Pancreas (tissue), 10 donors: ENCODE measurements around the gene NDUFS5. TPM values are rescaled to one million over a fixed set of nuclear protein-coding genes. Genes with fewer than 3 reads are reported as not detected.
A peak's percentile ranks its signal among the peaks of the same experiment; 100 is the strongest.
"Not testable (repeated sequence)": the region's sequence is repeated elsewhere in the genome, so short reads cannot be mapped to it uniquely, and the experiment has no call there.

ENCODE experiments used
- ATAC-seq, 4 donors: fragments of 200-7000 bp; cut with Tn5 transposase; one replicate each; pipeline versions ENCODE4 v1.8.0 to v1.9.1; 2020; ENCODE audit warnings: mild to moderate bottlenecking in 4 of 4, moderate library complexity in 4 of 4
- DNase-seq, 6 donors: peaks; one replicate each; pipeline ENCODE4 v3.0.0-alpha.2; 2020
- FAIRE-seq: peaks from 2 replicates; lab custom pipeline; 2012; peaks lifted over from hg19 to GRCh38; lab: Jason Lieb, UNC
- H3K27ac ChIP-seq, 4 donors: fragments of 200-600 bp; sonication (generic); 1 replicate in 3 of 4; 2 replicates in 1 of 4; pipeline versions ENCODE4 v1.5.0 to v1.8.0; 2020
- H3K27me3 ChIP-seq, 4 donors: fragments of 200-600 bp; one replicate each; pipeline ENCODE4 v1.8.0; 2021
- H3K36me3 ChIP-seq, 3 donors: fragments of 200-600 bp; sonication (generic) in 1 of 3; one replicate each; pipeline versions ENCODE4 v1.5.0 to v1.8.0; 2020 to 2021
- H3K4me1 ChIP-seq, 3 donors: fragments of 200-600 bp; one replicate each; pipeline ENCODE4 v1.8.0; 2021
- H3K4me3 ChIP-seq, 4 donors: fragments of 200-600 bp; sonication (generic) in 2 of 4; one replicate each; pipeline versions ENCODE4 v1.5.0 to v1.8.0; 2020 to 2021
- H3K9me3 ChIP-seq, 4 donors: fragments of 200-600 bp; one replicate each; pipeline ENCODE4 v1.8.0; 2021
- WGBS, 2 donors: extraction: QIAGEN DNeasy Blood & Tissue Kit; methylation state at CpG; one replicate each; pipeline ENCODE4 v1.1.7; 2013; 5-methylcytosine and 5-hydroxymethylcytosine counted together
- intact Hi-C, 3 donors: fragments of 100-400 bp; cut with DNase I; formaldehyde crosslinking; loops; one replicate each; pipeline versions ENCODE4 v1.11.1 to v1.14.2; 2022
- polyA plus RNA-seq, 2 donors: library from polyadenylated mRNA; stranded (reverse); fragments of 200-250 nt; gene quantifications; one replicate each; pipeline ENCODE4 v1.2.3, GENCODE V29; 2013
- total RNA-seq, 6 donors: library from RNA; stranded (reverse); fragmentation: NEBNext Ultra II Directional in 4 of 6; extraction: Animal tissue kit (Norgen Biotek cat#: 25700) in 4 of 6; gene quantifications; one replicate each; pipeline versions ENCODE4 v1.2.1 to v1.2.4, GENCODE V29; 2021 to 2023
- TF ChIP-seq, protein P1 (sequence below), 4 donors: fragments of 200-600 bp; sonication (generic) in 3 of 4; IDR thresholded peaks; one replicate each; pipeline versions ENCODE4 v1.5.0 to v1.8.0; 2021; ENCODE audit warnings: antibody characterized with exemption in 4 of 4
- donor health status: healthy with polysubstance abuse.
- donor health status: DM: no; HTN: no; CAD: no; lungs with moderate emphysema.
- donor health status: DM: no; HTN: no; CAD: no.
- donor health status: control.
- donor health status: control.
- donor health status: Bipolar disorder and iron deficiency.
- donor health status: DM: yes; HTN: yes; CAD: no.
- donor health status: DM: no; HTN: no; CAD: no.
- donor health status: DM: no; HTN: no; CAD: no.
- donor health status: DM: yes; HTN: yes; CAD: no.

Gene NDUFS5
- total and polyA plus RNA-seq, 8 donors, result 52.2 to 319 (median 76.5) TPM

DNA sequence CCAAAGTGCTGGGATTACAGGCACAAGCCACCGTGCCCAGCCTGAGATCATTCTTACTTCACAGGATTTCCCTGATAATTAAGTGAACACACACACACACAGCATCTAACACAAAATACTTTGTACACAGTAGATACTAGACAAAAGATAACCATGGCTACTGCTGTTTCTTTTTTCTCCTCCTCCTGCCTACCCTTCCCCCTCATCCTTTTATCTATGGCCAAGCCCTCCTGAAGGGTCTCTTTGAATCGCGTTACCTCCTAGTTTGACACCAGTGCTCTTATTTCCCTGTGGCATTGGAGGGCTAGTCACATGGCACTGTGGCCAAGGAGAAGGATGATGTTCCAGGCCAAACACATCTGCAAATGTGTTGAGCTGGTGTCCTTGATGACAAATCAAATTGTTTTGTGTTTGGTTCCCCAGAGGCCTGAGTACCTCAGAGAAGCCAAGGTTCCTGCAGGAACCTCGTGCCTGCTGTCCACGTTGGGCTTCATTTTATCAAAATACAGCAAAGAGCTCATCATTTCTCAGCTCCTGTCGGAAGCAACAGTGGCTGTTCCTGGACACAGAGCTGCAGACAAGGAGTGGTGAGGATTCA is 20.6 kb downstream of the NDUFS5 start:
- H3K36me3 ChIP-seq, result peaks cover 0 to 3% (median 0%) of the 10 kb centered on the region in 3 donors
- no peaks in the 10 kb centered on the region for H3K27me3 ChIP-seq
- no peaks in the 10 kb centered on the region for H3K9me3 ChIP-seq
- TF ChIP-seq, protein P1, sequence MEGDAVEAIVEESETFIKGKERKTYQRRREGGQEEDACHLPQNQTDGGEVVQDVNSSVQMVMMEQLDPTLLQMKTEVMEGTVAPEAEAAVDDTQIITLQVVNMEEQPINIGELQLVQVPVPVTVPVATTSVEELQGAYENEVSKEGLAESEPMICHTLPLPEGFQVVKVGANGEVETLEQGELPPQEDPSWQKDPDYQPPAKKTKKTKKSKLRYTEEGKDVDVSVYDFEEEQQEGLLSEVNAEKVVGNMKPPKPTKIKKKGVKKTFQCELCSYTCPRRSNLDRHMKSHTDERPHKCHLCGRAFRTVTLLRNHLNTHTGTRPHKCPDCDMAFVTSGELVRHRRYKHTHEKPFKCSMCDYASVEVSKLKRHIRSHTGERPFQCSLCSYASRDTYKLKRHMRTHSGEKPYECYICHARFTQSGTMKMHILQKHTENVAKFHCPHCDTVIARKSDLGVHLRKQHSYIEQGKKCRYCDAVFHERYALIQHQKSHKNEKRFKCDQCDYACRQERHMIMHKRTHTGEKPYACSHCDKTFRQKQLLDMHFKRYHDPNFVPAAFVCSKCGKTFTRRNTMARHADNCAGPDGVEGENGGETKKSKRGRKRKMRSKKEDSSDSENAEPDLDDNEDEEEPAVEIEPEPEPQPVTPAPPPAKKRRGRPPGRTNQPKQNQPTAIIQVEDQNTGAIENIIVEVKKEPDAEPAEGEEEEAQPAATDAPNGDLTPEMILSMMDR (IDR thresholded peaks at IDR 0.05), result no peak
- no peak for FAIRE-seq
- WGBS, 2 donors, result 75 to 77% methylated on average over 6 of the region's 6 CpGs
- no peak overlapping the region for H3K27ac ChIP-seq
- H3K4me1 ChIP-seq, result no peaks in the 10 kb centered on the region
- peak in 1 of 6 donors; percentile 3 for DNase-seq
- intact Hi-C loops, result no loop called here
- H3K4me3 ChIP-seq, result no peak overlapping the region
- no peak for ATAC-seq

DNA sequence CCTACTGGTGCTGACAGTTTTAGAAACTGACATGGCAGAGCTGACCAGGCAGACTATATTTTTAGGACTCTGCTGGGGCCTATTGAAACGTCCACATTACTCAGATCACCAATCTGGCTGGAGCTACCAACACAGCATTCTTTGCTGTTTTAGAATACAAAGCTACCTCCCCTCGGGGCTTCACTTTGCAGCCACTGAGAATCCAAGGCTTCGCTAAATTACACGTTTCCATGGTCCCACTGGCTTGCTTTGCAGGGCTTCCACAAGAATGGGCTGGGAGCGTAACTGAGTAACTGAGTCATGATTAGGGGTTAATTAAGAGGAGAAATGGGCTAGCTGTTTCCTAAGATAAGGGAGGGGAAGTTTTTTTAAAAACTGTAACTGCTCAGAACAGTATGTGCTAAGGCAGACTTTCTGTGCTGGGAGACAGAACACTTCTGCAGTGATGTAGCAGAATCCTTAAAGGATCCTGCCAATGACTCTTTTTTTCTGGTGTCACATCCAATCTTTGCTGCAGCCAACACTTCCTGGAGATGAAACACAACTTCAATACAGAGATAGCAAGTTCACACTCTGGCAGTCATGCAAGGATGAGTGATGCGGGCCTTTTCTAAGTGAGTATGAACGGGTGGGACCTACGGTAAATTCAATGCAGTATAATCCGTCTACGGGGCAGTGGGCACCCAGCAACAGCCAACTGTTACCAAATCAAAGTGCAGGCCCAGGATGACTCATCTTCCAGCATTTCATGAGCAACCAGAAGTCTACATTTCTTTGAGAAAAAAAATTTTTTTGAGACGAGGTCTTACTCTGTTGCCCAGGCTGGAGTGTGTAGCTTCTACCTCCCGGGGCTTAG is 21.5 kb downstream of the NDUFS5 start:
- TF ChIP-seq, protein P1 (IDR thresholded peaks at IDR 0.05), result no peak
- Histone ChIP-seq H3K36me3 (no peaks in the 10 kb centered on the region), H3K27me3 (no peaks in the 10 kb centered on the region), H3K4me3 (no peak overlapping the region), H3K4me1 (no peaks in the 10 kb centered on the region), H3K27ac (no peak overlapping the region), H3K9me3 (no peaks in the 10 kb centered on the region)
- 69 to 72% methylated on average over 12 of the region's 12 CpGs for WGBS, 2 donors
- FAIRE-seq, result no peak
- peak; percentile 24 to 75 (median 60) for ATAC-seq
- peak in 2 of 6 donors; percentile 8 to 14 for DNase-seq
- intact Hi-C loops, result no loop called here

DNA sequence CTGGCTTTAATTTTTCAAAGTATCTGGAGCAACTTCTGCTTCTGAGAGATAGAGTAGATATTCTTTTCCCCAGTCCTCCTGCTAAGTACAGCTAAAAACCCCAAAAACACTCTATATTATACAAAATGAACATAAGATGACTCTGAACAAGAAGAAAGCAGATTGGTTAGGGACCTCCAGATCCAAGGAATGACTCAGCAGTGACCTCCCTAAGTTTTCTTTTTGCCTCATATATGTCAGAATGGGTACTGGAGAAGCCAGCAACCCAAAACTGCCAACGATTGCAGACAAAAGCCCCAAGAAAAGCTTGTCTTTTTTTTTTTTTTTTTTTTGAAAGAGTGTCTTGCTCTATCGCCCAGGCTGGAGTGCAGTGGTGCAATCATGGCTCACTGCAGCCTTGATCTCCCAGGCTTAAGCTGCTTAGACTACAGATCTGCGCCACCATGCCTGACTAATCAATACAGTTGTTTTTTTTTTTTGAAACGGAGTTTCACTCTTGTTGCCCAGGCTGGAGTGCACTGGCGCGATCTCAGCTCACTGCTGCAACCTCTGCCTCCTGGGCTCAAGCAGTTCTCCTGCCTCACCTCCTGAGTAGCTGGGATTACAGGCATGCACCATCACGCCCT is 22.7 kb downstream of the NDUFS5 start:
- H3K27ac ChIP-seq, result no peak overlapping the region
- intact Hi-C loops, result no loop called here
- DNase-seq (peak in 1 of 6 donors; percentile 3), ATAC-seq (no peak), FAIRE-seq (no peak)
- TF ChIP-seq, protein P1 (IDR thresholded peaks at IDR 0.05), result no peak
- H3K27me3 ChIP-seq, result no peaks in the 10 kb centered on the region
- H3K4me3 ChIP-seq, result no peak overlapping the region
- no peaks in the 10 kb centered on the region for H3K9me3 ChIP-seq
- 78 to 82% methylated on average over 7 of the region's 7 CpGs for WGBS, 2 donors
- no peaks in the 10 kb centered on the region for H3K36me3 ChIP-seq
- H3K4me1 ChIP-seq, result no peaks in the 10 kb centered on the region

DNA sequence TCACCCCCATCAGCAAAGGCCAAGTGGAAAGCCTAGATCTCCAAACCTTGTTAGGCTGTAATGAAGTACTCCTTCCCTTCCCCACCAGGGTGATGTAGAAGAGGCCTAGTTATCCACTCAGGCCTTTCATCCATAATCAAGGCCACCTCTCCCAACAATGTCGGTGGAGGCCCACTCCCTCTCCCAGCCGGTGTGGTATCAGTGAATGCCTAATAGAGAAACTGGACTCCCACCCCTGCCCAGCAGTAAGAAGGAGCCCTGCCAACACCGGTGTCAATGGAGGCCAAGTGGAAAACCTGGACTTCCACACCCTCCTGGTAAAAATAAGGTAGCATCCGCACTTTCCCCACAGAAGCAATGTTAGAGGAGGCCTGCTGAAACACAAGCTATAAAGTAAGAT is 23.9 kb downstream of the NDUFS5 start:
- TF ChIP-seq, protein P1 (IDR thresholded peaks at IDR 0.05), result no peak
- H3K27ac ChIP-seq, result no peak overlapping the region
- no peaks in the 10 kb centered on the region for H3K27me3 ChIP-seq
- no peaks in the 10 kb centered on the region for H3K9me3 ChIP-seq
- DNase-seq, result peak in 1 of 6 donors; percentile 25
- 86 to 91% methylated on average over 4 of the region's 4 CpGs for WGBS, 2 donors
- H3K36me3 ChIP-seq, result no peaks in the 10 kb centered on the region
- no peak for FAIRE-seq
- no peak overlapping the region for H3K4me3 ChIP-seq
- no peaks in the 10 kb centered on the region for H3K4me1 ChIP-seq
- intact Hi-C loops, result no loop called here
- no peak for ATAC-seq

DNA sequence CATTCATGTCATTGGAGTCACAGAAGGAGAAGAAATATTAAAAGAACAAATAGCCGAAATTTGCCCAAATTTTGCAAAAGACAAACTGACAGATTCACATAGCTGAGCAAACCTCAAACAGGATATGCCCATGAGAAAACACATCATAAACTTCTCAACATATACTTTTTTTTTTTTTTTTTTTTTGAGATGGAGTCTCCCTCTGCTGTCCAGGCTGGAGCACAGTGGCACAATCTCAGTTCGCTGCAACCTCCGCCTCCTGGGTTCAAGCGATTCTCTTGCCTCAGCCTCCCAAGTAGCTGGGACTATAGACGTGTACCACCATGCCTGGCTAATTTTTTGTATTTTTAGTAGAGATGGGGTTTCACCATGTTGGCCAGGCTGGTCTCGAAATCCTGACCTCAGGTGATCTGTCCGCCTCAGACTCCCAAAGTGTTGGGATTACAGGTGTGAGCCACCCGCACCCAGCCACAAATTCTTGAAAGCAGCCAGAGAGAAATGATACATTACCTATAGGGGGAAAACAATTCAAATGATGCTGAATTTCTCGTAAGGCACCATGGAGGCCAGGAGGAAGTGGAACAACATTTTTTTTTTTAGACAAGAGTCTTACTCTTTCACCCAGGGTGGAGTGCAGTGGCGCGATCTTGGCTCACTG is 25.2 kb downstream of the NDUFS5 start:
- ATAC-seq, H3K27ac ChIP-seq, H3K4me3 ChIP-seq, intact Hi-C loops, H3K36me3 ChIP-seq, H3K27me3 ChIP-seq, H3K9me3 ChIP-seq, H3K4me1 ChIP-seq, FAIRE-seq: not testable (repeated sequence)
- 82 to 85% methylated on average over 11 of the region's 11 CpGs for WGBS, 2 donors
- peak in 1 of 6 donors; percentile 14 for DNase-seq
